ENCODE data around the gene DUS4L.

DUS4L gene

DNA sequence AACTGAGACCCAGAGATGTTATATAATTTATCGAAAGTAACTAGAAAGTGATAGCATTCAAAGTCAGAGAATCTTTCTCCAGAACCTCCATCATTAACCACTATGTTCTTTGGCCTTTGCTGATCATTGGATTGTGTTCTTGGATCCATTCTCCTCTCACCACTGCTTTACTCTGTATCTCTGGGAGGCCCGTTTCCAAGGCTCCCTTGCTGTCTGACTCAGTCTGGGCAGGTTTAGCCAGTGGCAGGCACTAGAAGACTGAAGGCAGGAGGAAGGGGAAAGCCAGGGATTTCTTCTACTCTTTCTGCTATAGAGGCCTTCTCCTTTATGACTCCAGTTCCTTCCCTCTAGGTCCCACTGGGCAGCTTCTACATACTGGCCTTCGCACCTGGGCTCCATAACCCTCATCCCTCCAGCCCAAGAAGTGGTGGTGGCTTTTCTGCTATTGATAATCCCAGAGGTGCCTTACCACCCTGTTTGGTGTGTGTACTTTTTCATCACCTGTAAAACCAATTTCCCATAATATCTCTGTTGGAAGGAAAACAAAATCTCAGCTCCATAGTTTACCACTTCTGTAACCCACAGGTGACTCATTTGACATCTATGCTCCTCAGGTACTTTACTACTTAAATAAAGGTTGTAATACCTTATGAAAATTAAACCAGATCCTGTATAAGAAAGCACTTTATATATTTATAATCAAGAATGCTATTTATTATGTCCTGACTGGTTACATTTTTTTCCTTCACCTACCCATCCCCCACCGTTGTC, 52.3 kb downstream of the DUS4L start:
- DNase-seq (ENCODE audit: low spot score), result no peak

DNA sequence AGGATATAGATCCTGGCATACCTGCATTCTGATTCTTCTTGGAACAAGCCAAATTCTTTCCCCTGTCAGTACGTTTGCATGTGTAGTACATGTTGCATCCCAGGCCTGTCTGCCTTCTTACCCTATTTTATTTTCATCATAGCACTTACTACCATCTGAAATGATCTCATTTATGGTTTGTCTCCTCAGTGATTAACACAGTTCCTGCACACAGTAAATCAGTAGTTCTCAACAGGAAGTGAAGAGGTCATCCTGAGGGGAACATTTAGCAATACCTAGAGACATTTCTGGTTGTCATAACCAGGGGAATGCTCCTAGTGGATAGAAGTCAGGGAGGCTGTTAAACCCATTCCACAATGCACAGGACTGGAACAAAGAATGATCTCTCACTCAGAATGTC, 58.7 kb downstream of the DUS4L start:
- DNase-seq (ENCODE audit: low spot score), result peak; percentile 26

DNA sequence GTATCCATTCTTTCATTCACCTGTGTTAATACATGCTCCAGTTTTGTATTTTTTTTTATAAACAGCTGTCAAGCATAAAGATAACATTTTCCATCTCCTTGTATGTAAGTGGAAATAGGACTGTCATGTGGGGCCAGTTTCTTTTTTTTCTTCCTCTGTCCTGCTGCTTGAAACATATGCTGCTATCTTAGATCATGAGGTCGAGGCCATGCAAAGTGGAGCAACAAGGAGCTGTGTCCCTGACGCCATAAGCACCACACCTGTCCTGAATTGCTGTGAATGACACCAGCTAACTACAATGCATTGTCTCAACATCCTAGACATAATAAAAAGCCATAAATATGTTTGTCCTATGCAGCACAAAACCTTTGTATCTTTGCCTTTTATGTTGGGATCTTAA, 59.1 kb downstream of the DUS4L start:
- no peak for DNase-seq (ENCODE audit: low spot score)

DNA sequence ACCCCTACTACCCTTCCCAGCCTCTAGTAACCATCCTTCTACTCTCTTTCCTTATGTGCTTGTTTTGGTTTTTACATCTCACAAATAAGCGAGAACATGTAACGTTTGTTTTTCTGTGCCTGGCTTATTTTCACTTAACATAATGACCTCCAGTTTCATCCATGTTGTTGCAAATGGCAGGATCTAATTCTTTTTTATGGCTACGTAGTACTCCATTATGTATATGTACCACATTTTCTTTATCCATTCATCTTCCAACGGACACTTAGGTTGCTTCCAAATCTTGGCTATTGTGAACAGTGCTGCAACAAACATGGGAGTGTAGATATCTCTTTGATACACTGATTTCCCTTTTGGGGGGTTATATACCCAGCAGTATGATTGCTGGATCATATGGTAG, 63.2 kb downstream of the DUS4L start:
- no peak for DNase-seq (ENCODE audit: low spot score)

Measured in COLO829 (cell line).